Myocyte (in vitro differentiated cells): Measurements from ENCODE around the gene BEGAIN. TPM values are rescaled to one million over a fixed set of nuclear protein-coding genes. Genes with fewer than 3 reads are reported as not detected.

Experiments used
- DNase-seq: peaks from one replicate; pipeline ENCODE4 v3.0.0-alpha.2; 2012; ENCODE audit warnings: low read depth
- total RNA-seq: library from RNA; depleted of rRNA; stranded (reverse); fragments of >200 nt; gene quantifications from 2 replicates; pipeline ENCODE4 v1.2.3, GENCODE V29; 2014

The BEGAIN gene
- total RNA-seq, 1 donor from 2014 or later: not detected

DNA sequence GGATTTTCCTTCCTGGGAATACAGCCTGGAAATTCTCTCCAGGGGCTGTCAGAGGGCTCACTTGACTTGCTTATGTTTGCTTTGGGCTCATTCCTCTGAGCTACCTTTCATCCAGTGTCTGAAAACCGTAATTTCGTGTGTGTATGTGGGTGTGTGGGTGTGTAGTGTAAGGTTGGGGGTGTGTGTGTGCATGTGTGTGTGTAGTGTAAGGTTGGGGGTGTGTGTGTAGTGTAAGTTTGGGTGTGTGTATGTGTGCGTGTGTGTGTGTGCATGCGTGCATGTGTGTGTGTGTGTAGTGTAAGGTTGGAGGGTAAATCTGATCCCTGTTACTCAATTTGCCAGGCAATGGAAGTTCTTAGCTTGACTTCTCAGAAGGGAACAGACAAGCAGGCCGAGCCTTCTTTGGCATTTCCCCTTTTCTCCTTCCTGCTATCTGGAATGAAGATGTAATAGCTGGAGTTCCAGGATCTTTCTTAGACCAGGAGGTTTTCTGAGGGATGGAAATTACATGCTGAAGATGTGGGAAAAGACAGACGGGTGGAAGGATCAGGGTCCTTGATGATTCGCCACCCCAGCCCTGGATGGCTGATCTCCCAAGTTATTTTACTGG, 15.5 kb upstream of the BEGAIN start:
- DNase-seq: no peak

DNA sequence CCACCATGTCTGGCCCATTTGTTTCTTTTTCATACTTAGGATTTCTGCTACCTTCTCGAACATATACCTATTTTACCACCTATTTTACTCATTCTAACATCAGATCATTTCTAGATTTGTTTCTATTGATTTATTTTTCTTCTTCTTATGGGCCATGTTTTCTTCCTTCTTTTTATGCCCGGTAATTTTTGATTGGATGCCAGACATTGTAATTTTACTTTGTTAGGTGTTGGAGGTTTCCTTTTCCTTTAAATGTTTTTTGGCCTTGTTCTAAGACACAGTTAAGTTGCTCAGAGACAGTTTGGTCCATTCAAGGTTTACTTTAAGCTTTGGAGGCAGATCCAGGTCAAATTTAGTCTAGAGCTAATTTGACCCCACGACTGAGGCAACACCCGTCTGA, 14.7 kb upstream of the BEGAIN start:
- DNase-seq: no peak

DNA sequence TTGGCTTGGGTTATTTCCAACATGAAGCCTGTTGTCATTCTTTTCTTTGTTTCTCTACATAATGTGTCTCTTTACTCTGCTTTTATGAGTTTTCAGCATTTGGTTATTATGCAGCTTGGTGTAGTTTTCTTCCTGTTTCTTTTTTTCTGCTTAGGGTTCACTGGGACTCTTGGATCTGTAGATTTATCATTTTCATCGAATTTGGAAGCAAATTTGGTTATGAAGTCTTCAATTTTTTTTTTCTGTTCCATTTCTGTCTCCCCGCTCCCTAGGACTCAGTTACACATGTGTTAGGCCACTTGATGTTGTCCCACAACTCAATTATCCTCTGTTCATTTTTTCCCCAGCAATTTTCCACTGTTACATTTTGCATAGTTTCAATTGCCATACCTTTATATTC, 13.8 kb upstream of the BEGAIN start:
- no peak for DNase-seq

DNA sequence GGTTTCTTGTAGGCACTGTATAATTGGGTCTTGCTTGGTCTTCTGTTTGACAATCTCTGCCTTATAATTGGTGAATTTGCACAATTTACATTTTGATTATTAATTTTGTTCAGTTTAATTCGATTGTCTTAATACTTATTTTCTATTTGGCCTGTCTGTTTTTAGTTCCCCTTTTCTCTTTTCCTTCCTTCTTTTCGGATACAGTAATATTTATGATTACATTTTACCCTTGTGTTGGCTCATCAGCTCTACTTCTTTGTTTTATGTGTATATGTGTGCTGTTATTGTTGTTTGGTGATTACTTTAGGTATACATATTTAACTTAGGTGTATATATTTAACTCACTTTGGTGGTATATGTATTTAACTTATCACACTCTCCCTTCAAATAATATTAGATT, 12.8 kb upstream of the BEGAIN start:
- no peak for DNase-seq

DNA sequence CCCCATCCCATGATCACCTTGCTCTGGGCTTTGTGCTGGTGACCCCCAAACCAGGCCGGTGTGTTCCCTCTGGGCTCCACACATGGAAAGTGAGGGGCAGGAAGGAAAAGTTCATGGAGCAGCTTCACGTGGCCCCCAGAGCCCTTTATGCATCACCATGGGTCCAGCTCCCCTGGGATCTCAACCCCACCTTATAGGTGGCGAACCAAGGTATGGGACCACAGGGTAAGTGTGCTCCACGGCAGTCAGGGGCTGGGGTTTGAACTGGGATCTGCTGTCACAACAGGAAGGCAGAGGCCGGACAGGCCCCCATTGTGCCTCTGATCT, 7.4 kb upstream of the BEGAIN start:
- DNase-seq: no peak

DNA sequence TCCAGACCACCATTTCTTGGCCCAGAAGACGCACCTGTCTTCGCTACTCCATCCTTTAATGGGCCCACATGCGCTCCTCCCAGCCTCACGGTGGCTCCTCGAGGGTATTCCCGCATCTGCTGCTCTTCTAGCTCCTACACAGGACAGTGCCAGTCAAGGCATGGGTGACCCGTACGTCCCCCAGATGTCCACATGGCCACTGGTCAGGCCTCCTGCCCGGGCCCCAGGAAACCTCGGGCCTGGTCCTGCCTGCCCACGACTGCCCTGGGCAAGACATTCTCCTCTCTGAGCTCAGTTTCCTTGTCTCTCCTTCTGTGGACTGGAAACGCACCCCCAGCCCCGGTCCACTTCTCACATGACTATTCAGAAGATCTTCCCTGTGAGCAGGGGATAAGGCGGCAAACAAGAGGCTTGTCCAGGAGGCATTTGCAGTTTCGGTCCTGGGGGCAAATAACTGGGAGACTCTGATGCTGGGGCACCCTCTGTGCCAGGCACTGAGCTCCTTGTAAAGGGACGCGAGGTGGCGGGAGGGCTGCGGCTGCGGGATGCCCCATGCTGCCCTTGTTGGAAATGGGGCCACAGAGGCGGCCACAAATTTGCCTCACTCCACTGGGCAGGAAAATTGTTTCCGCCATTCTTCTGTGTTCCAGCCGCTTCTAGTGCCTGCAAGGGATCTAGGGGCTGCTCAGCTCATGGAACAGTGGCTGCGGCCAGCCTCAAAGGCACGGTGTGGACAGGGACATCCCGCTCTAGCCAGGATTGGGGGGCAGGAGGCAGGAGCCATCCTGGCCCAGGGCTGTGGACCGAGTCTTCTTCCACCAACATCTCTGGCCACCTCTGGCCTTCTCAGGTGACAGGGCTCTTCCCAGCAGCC, 6.8 kb upstream of the BEGAIN start:
- DNase-seq: no peak

DNA sequence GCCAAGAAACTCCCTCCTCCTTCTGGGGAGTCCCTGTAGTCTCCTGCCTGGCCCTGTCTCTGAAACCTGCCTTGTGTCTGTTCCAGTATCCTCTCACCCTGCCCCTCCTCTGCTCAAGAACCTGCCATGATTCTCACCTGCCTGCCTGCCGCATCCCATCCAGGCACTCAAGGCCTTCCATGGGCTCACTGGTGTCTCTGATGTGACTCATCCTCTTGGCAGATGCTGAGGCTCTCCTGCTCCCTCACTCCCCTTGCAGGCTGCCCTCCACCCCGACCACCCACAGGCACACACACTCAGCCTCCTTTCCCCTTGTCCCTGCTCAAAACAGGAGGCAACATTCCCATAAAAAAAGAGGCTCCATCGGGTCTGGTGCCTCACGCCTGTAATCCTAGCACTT, 5.8 kb upstream of the BEGAIN start:
- DNase-seq: no peak

DNA sequence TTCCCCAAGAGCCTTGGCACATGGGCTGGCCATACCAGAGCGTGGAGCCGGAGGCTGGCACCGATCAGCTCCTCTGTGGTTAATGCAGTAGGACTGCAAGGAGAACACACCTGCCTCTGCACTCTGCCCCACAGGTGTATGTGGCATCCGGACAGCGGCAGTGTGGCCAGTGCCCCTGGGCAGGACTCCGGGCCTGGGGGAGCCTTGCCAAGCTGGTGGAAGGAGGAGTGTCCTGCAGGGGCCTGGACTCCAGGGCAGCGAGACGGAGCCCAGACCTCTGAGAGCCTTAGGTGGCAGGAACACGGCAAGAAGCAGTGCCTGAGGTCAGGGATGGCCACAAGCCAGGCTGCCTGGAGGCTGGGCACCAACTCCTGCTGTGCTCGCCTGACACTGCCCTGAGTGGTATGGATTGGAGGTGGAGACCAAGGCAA, 5.3 kb upstream of the BEGAIN start:
- no peak for DNase-seq

DNA sequence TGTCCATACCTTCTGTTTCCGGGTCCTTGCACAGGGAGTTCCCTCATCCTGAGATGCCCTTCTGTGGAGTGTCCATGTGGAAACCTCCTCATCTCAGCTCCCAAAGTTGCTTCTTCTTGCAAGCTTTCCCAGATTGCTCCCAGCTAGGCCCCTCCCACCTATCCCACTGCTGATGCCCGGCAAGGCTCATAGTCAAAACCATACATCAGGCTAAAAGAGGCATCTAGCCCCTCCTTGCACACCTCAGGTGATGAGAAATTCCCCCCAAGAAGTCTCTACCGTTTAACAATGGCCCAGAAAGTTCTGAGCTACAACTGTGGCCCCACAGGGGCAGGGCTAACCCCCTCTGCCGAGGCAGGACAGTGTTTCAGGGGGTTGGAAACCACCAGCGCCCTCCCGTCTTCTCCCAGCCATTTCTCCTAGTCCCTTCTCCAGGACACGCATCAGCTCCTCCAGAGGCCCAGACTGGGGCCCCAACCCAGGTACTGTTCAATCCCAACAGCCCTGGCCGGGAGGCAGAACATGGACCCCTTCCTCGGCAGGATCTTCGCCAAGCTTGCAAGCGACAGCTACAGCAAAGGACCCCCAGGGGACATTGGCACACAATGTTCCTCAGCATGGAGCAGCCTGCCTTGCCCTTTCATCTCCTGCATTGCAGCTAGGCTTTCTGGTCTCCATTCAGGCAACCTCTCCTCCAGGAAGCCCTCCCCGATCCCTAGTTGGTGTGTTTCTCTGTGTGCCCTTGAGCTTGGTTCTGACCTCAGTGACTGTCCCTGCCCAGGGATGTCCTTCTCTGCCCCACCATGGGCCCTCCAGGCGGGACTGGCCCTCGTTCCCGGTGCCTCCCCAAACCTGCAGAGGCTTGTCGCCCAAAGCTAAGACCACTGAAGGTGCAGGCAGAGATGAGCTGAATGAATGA, 4.5 kb upstream of the BEGAIN start:
- DNase-seq: no peak

DNA sequence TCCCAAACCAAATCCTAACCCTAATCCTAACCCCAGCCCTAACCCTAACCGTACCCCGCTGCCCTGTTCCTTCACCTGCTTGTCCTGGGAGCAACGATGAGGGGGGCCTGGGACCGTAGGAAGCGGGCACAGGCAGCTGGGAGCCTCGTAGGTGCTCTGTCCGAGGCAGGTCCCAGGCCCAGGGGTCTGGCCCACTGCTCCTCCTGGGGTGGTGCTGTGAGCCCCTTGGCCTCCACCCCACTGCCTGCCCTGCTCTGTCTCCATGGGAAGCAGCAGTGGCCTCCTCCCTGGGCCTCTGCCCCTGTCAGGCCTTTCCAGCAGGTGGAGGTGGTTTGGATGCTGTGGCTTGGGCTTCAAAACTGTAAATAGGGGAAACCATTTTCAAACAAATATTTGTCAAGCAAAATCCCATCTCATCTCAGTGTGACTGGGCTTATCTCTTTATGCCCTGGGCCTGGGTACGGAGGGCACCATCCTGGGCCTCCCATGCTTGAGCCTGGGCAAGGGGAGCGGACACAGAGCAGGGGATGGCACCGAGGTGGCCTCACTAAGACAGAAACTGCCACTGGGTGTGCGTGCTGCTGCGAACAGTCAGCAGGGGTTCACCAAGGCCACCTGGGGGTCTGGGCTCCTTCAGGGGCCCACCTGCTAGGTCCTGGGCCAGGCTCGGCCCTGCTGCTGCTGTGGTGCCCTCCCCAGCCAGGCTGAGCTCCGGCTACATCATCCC, 3.7 kb upstream of the BEGAIN start:
- no peak for DNase-seq

DNA sequence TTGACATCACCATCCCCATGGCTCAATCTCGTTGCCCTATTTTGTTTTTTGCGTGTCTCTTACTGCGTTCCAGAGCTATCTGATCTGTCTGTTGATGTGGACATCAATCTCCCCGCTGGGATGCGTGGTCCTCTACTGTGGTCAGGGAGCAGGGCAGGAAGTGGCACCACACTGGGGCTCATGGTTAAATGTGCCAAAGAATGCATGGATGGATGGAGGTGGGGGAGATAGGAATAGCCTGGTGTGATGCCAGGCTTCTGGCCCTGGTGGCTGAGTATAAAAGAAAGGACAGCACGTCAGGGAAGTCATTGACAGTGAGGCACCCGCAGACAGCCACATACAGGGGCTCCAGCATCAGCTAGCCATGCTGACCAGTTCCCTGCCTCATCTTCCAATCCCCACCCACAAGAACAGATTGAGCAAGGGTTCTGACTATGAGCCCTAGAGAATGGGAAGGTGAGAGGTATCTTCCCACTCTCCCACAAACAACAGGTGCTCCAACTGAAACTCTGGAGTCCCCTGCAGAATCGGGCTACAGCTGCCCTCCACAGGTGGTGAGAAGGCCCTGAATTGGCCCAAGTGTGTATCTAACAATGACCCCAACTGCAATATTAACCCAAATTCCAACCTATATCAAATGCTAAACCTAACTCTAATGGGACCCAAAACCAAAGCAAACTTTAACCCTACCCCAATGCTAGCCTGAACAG, 2.7 kb upstream of the BEGAIN start:
- DNase-seq: peak; percentile 17

DNA sequence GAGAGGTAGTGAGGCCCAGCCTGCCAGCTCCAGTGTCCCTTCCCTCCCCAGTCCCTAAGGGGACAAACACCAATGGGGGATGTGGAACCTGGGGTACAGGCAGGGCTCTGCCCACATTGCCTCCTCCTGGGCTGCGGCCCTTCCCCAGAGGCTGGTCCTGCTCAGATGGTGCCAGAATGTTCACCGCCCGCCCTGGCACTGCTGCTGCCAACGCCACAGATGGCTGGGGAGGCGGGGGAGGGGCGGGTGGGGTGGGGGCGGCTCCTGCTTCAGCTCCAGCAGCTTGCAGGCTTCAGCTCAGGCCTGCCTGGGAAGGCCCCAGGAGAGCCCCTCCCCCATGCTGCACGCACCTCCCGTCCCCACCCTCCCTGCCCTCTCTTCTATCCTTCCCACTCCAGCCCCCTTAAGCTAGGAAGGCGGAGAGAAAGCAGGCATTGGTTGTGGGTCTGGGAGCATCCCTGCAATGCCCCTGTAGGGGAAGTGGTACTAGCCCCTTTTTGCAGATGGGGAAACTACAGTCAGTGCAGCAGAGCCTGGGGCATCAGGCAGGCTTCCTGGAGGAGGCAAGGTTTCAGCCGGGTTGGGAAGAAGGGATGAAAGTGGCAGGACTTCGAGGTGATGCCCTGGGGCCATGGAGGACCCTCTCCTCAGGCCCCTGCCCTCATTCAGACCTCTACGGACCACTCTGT, 2.0 kb upstream of the BEGAIN start:
- DNase-seq: no peak

DNA sequence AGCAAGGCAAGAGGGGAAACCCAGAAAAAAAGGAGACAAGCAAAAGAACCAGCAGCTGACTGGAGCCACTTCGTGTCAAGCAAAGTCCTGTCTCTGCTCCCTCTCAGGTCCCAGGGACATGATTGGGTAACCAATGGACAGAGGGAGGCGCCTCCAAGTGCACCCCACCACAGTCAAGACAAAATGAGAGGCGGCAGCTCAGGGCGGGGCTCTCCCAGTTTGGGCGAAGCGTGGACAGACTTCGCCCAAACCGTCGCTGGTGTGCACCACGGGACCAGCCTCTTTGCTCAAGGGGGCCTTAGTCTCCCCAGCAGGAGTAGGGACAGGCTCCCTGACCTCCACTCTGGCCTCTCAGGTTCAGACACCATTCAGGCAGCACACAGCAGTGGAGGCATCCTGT, 1.5 kb upstream of the BEGAIN start:
- no peak for DNase-seq

DNA sequence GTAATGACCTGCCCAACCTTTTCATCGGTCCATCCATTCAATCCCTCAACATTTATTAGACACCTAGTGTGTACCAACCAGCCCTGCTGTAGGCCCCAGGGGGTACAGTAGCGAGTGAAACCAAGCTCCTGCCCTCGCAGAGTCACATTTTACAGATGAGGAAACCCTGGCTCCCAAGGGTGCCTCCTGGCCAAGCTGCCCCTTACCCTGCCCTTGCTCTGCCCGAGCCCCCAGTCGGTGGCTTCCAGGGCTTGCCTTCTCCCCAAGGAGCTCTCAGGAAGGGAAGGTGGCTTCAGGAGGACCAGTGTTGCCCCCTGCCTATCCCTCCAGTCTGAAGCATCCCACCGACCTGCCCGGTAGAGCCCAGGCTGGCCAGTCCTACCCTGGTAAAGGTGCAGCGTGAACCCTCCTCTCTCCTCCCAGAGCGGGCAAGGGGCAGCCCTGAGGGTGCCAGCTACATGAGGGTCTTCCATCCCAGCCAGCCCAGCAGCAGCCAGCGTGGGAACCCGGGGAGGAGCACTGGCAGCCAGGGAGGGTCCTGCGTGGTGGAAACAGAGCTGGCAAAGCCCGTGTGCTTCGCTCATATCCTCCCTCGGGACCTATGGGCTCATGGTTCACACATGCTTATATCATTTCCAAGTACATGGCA, 670 bp upstream of the BEGAIN start:
- no peak for DNase-seq

DNA sequence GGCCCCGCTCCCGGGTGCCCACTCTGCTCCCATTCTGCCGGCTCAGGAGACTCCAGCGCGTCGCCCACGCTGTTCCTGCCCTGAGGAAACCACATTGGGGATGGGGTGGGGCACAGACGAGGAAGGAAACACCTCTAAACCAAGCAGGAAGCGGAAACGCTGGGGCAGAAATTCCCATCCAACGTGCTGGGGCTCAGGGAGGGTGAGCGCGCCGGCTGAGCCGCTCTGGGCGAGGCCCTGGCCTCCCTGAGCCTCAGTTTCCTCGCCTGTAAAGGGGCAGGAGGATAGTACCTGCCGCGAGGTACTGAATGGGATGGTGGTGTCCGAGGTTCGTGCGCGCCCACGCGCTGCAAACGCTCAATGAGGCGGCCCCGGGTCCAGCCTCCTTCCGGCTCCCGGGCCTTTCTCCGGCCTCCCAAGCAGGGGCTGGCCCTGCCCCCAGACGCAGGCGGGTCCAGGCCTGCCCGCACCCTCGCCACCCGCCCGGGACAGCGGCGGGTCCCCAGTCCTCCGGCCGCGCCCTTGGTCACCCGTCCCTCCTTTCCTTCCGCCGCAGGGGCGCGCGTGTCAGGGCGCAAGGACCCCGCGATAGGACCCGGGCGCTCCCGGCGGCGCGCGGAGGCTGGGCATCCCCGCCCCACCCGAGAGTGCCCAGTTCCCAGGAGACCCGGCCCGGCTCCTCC, 673 bp downstream of the BEGAIN start:
- DNase-seq: no peak

DNA sequence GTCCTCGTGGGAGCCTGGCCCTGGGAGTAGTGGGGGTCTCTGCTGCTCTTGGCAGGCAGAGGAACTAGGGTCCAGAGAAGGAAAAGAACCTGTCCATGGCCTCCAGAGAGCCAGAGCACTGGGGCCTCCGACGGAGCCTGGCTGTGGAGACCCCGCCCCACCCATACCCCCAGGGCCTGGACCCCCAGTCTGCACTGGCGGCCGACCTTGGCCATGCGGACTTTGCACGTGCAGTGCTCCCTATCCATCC, 1.1 kb downstream of the BEGAIN start:
- DNase-seq: no peak

DNA sequence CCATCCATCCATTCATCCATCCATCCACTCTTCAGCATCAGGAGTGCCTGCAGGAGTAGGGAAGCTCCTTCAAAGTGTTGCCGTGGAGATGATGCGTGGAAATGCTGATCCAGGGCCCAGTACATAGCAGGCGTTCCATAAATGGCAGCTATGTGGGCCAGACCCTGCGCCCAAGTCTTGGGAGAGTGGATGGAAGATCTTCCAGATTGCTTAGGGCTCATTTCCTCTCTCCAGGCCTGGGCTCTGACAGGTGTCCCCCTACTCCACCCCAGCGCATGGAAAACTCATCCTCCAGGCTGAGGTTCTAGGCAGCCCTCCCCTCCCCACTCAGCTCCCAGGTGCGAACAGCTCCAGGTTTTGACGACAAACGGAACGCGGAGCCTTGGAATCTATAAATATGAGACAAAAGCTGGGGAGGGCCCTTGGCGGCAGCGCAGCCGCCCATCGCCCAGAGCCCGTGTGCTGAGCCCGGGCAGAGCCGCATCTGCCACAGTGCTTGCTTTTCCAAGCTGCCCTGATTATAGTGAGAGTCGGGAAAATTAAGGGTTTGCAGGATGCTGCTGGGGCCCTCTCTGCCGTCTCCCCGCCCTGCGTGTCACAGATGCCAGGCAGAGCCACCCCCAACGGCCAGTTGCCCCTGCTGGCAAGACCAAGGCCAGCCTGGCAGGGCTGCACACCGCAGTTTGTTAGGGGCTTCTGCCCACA, 1.6 kb downstream of the BEGAIN start:
- DNase-seq: no peak
